ENCODE data around the gene PKIG.
A peak's percentile ranks its signal among the peaks of the same experiment; 100 is the strongest.

Gene PKIG

DNA sequence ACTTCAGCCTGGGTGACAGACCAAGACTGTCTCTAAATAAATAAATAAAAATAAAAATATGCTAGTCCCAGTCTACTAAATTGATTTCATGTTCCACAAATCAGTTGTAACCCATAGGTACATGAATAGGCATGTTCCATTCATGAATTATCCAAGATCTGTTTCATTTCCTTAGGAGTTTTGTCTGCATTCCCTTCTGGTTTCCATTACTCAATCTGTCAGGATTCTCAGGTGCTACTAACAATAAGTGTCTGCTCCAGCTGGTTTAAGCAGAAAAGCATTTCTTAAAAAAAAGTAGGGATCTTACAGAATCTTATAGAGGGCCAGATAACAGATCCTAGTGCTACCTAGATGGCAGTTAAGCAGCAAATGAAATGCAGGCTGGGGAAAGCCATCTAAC lies 15.6 kb upstream of the PKIG start:
- Histone ChIP-seq H3K79me2 (ENCODE audit: insufficient read depth, low read length) (no peaks in the 10 kb centered on the region), H3K36me3 (ENCODE audit: low read length) (no peaks in the 10 kb centered on the region), H3K27me3 (ENCODE audit: low read length) (no peaks in the 10 kb centered on the region), H2AFZ (ENCODE audit: low read depth, low read length, severe bottlenecking) (no peak overlapping the region), H3K9me3 (ENCODE audit: insufficient read depth, low read length) (no peaks in the 10 kb centered on the region), H3F3A (ENCODE audit: insufficient read depth) (no peaks in the 10 kb centered on the region), H3K4me3 (ENCODE audit: insufficient read depth, low read length, poor library complexity, severe bottlenecking) (no peak overlapping the region), H3K9ac (ENCODE audit: low read length) (no peak overlapping the region), H4K20me1 (ENCODE audit: low read depth, low read length) (no peaks in the 10 kb centered on the region), H3K9me2 (replicated peaks; ENCODE audit: insufficient read depth, low read length) (no peaks in the 10 kb centered on the region), H3K27ac (ENCODE audit: low read depth, low read length) (no peak overlapping the region), H3K4me2 (ENCODE audit: low read depth, low read length, poor library complexity, severe bottlenecking) (no peak overlapping the region)
- no peak for TF ChIP-seq EZH2phosphoT487 (conservative IDR thresholded peaks at IDR 0.05; ENCODE audit: low read length)
- TF ChIP-seq, protein P1, sequence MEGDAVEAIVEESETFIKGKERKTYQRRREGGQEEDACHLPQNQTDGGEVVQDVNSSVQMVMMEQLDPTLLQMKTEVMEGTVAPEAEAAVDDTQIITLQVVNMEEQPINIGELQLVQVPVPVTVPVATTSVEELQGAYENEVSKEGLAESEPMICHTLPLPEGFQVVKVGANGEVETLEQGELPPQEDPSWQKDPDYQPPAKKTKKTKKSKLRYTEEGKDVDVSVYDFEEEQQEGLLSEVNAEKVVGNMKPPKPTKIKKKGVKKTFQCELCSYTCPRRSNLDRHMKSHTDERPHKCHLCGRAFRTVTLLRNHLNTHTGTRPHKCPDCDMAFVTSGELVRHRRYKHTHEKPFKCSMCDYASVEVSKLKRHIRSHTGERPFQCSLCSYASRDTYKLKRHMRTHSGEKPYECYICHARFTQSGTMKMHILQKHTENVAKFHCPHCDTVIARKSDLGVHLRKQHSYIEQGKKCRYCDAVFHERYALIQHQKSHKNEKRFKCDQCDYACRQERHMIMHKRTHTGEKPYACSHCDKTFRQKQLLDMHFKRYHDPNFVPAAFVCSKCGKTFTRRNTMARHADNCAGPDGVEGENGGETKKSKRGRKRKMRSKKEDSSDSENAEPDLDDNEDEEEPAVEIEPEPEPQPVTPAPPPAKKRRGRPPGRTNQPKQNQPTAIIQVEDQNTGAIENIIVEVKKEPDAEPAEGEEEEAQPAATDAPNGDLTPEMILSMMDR (IDR thresholded peaks at IDR 0.05; ENCODE audit: insufficient read depth, low read length, poor library complexity, severe bottlenecking): no peak

GRCh38 chr20:44570367-44570766 lies 12.0 kb upstream of the PKIG start:
- no peaks in the 10 kb centered on the region for H3K79me2 ChIP-seq (ENCODE audit: insufficient read depth, low read length)
- H3K9me3 ChIP-seq (ENCODE audit: insufficient read depth, low read length): no peaks in the 10 kb centered on the region
- no peak overlapping the region for H3K9ac ChIP-seq (ENCODE audit: low read length)
- H3K27me3 ChIP-seq (ENCODE audit: low read length): no peaks in the 10 kb centered on the region
- no peaks in the 10 kb centered on the region for H3K36me3 ChIP-seq (ENCODE audit: low read length)
- no peaks in the 10 kb centered on the region for H4K20me1 ChIP-seq (ENCODE audit: low read depth, low read length)
- 0 out of 2 replicates have a peak, but pooled peaks cover 3% of the 10 kb centered on the region for H3F3A ChIP-seq (ENCODE audit: insufficient read depth)
- no peak overlapping the region for H2AFZ ChIP-seq (ENCODE audit: low read depth, low read length, severe bottlenecking)
- H3K27ac ChIP-seq (ENCODE audit: low read depth, low read length): no peak overlapping the region
- H3K9me2 ChIP-seq (replicated peaks; ENCODE audit: insufficient read depth, low read length): no peaks in the 10 kb centered on the region
- TF ChIP-seq, protein P1 (IDR thresholded peaks at IDR 0.05; ENCODE audit: insufficient read depth, low read length, poor library complexity, severe bottlenecking): no peak
- no peak for TF ChIP-seq EZH2phosphoT487 (conservative IDR thresholded peaks at IDR 0.05; ENCODE audit: low read length)
- no peak overlapping the region for H3K4me3 ChIP-seq (ENCODE audit: insufficient read depth, low read length, poor library complexity, severe bottlenecking)
- H3K4me2 ChIP-seq (ENCODE audit: low read depth, low read length, poor library complexity, severe bottlenecking): no peak overlapping the region

DNA sequence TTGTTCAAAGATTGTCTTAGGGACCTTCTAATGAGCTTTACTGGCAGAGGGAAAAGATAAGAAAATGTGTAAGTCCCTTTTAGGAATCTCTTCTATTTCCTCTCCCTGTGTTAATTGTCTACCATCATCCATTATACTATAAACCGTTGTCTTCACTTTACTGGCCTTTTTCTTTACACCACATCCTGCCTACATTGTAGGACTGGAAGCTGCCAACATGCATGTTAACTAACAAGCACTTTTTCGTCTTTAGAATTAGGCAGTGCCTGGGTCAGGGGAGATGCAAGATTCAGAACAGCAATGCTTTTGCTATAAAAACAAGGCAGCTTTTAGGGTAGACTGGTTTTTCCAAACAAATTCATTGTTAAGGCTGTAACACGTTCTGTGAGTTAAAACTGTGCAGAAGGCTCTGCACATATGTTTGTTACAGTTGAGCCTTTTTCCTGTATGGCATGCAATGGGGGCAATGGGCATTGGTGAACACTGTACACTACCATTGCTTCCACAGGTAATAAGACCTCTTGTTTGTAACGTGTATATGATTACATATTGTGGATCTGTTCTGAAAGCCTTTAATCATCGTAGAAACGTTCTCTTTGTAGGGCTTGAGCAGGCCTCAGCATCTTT lies 10.9 kb upstream of the PKIG start:
- H3K9me3 ChIP-seq (ENCODE audit: insufficient read depth, low read length): no peaks in the 10 kb centered on the region
- H2AFZ ChIP-seq (ENCODE audit: low read depth, low read length, severe bottlenecking): peak overlapping the region; percentile 34
- H3K4me2 ChIP-seq (ENCODE audit: low read depth, low read length, poor library complexity, severe bottlenecking): no peak overlapping the region
- H3K9ac ChIP-seq (ENCODE audit: low read length): no peak overlapping the region
- no peaks in the 10 kb centered on the region for H4K20me1 ChIP-seq (ENCODE audit: low read depth, low read length)
- no peak for TF ChIP-seq EZH2phosphoT487 (conservative IDR thresholded peaks at IDR 0.05; ENCODE audit: low read length)
- TF ChIP-seq, protein P1 (IDR thresholded peaks at IDR 0.05; ENCODE audit: insufficient read depth, low read length, poor library complexity, severe bottlenecking): no peak
- H3K27ac ChIP-seq (ENCODE audit: low read depth, low read length): 0 out of 2 replicates have a peak overlapping the region, but pooled peaks have one; percentile 2
- no peaks in the 10 kb centered on the region for H3K79me2 ChIP-seq (ENCODE audit: insufficient read depth, low read length)
- 0 out of 2 replicates have a peak, but pooled peaks cover 3% of the 10 kb centered on the region for H3F3A ChIP-seq (ENCODE audit: insufficient read depth)
- no peaks in the 10 kb centered on the region for H3K36me3 ChIP-seq (ENCODE audit: low read length)
- H3K4me3 ChIP-seq (ENCODE audit: insufficient read depth, low read length, poor library complexity, severe bottlenecking): no peak overlapping the region
- H3K9me2 ChIP-seq (replicated peaks; ENCODE audit: insufficient read depth, low read length): no peaks in the 10 kb centered on the region
- no peaks in the 10 kb centered on the region for H3K27me3 ChIP-seq (ENCODE audit: low read length)
